GM19099 (cell line): ENCODE data around the gene GPC3.

Experiments used
- POLR2A ChIP-seq: IDR thresholded peaks from 3 replicates; pipeline ENCODE4 v1.6.1; 2011; ENCODE audit warnings: low read depth; ENCODE audit not compliant: insufficient read length; ENCODE audit errors: extremely low read depth

Gene GPC3

DNA sequence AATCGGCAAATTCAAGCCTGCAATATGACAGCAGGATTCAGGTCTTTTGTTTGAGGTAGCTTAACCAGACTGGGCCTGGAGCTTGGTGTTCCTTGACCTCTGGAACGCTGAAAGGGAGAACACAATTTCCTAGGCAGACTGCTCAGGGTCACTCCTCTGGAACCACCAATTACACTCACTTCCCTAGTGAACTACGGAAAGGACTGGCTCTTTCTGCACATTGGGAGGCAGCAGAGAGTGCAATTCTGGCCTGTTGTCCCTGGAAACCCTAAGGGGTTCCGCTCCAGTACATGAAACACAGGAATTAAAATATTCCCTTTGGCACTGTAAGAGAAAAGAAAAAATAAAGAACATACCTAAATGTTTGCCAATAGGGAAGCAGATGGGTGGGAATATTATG, 58.6 kb downstream of the GPC3 start:
- no peak for TF ChIP-seq POLR2A

GRCh38 chrX:133926099-133926498, 59.3 kb downstream of the GPC3 start:
- TF ChIP-seq POLR2A = no peak

- no peak for TF ChIP-seq POLR2A
Measured at GRCh38 chrX:133924548-133924947, 60.8 kb downstream of the GPC3 start.

DNA sequence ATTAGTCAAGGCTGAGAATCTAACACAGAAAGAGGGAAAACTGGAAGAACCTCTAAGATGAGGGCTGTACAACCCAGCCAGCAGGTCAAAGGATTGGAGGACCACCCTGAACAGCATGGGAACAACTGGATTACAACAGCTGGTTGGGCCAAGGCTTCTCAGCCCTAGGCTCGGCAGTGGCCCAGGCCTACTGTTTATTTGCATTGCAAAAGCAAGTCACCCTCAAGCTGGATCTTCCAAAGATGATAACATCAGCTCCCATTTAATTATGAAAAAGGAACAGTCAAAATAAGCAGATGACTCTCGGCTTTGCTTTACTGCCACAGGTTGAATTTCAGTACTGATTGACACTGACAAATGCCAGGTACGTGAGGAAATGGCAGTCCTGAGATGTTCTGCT, 61.8 kb downstream of the GPC3 start:
- TF ChIP-seq POLR2A = no peak

GRCh38 chrX:133923113-133923512, 62.3 kb downstream of the GPC3 start:
- TF ChIP-seq POLR2A = no peak

DNA sequence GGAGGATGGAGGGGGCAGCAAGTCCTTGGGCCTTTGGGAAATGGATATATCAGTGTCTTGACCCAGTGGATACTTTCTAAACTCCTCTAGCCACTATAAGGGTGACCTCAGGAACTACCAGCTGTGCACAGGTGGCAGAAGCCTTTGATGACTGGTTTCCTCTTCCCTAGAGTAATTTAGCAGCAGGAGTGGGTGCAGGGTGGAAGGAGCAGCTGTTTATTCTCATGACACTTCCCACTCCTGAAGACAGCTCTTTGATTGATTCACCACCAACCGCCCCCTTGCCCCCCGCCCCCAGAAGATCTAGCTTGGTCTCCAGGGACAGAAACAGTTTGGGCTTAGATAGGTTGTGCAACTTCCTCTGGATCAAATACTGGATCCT, 63.0 kb downstream of the GPC3 start:
- no peak for TF ChIP-seq POLR2A

DNA sequence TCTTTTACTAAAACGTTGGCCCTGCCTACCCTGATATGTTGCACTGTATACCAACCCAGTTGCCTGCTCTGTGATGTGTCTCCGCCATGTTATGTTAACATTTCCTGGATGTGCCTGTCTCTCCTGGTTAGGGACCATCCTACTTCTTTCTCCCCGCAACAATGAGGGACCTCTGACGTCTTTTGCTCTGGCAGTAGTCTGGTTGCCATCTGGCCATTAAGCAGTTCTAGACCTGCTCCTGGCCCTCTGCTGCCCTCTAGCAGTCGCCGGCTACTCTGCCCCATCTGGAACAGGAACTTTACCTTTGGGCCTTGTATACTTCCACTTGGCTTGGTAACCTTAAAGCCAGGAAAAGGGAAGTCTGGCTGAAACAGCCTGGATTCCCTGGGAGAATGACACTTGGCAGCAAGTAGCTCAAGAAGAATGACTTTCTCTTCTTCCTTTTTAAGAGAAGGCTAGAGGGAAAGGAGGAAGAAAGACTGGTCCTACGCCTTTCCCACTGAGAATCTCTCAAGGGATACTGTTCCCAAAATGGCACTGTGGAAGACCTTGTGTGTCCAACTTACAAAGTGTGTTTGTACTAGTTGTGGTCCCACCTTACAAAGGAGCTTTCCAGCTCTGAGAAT, 63.5 kb downstream of the GPC3 start:
- no peak for TF ChIP-seq POLR2A

DNA sequence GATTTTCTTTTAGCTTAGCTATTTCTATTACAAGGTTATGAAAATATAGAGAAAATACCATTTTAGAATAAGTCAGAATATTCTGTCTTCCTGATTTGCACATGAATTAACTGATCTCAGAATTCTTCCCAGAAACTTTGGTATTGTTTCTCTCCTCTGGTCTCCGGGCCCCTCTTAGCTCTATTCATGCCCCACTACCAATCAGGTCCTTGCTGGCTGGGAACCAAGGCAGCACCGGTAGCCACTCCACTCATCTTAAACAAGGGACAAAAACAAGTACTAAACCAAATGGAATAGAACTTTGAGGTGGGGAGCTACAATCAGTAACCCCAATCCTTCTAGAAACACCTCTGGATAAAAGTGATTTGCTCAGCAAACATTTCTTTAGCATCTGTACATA, 64.3 kb downstream of the GPC3 start:
- no peak for TF ChIP-seq POLR2A

DNA sequence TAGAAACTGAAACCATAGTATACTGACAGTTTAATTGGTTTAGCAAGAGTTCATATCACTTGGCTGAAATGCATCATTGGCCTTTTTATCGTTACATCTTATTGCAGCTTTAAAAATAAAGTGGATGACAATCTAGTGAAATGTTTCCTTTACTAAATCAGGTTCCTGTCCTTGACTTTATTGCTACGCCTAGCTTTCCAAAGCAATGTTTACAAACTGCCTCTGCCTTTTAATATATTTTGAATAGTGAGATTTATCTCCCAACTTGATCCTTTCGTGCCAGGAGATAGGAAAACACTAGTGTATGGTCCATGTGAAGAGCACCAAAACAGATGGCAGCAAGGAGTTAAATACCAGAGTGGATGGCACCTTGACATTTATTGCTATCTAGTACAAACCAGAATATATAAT, 67.0 kb downstream of the GPC3 start:
- no peak for TF ChIP-seq POLR2A

DNA sequence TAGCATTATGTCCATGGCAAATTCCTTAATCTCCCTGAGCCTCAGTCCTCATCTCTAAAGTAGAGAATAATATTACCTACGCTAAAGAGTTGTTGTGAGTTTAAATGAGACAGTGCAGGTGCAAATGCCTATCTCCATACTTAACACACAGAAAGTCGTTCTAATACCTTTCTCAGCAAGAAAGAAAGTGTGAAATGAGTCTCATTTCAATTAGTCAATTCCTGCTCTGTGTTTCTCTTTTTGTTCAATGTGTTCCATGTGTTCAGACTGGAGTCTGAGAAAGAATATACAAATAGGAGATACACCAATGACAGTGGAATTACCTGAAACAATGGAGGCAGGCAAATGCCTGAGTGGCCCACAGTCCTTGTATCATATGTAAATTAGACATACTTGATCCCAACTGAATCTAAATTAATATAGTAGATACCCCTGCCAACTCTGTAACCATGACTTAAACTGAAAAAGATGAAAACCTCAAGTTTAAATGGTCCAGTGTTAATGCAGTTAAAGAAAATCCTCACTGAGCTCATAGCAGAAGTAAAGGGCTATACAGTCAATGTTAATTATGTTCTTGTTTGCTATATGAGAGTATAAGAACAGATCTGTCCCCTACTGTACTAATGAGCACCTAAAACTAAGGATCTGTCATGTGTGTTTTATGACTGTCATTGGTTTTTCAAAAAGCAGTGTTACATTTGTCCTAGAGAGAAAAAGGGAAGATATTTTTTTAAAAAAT, 68.2 kb downstream of the GPC3 start:
- no peak for TF ChIP-seq POLR2A

DNA sequence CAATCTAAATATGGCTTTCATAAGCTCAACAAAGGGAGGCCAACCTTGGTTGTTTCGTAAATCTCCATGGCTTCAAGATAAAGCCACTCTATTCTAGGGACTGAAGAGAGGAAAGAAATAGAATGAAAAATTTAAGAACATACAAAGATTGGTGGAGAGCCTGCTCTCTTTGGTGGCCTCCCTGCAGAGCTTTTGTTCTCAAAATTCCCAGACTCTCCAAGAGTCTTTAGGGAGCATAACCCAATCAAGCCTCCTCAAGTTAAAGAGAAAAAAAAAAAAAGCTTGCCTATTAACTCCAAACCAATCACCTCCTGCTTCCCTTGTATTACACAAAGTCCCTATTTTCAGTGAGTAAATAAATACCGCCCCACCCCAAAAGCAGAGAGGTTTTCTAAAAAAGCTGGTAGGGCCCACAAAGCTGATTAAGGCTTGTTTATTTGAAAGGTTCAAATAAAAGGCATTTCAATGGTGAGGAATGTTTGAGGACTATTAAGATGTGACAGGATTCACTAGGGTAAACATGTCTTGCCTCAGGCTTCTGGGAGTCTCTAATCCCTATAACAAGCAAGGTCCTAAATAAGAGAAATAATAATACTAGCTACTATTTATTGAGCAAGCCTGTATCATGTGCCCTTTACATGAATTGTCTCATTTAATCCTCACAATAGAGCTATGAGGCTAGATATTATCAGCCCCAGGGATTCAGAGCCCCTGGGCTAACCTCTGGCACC, 71.6 kb downstream of the GPC3 start:
- TF ChIP-seq POLR2A = no peak

- TF ChIP-seq POLR2A = no peak
Measured at GRCh38 chrX:133913009-133913408, 72.4 kb downstream of the GPC3 start.

GRCh38 chrX:133911825-133912495, 73.4 kb downstream of the GPC3 start:
- TF ChIP-seq POLR2A = no peak

GRCh38 chrX:133910539-133910938, 74.9 kb downstream of the GPC3 start:
- no peak for TF ChIP-seq POLR2A

GRCh38 chrX:133909888-133910287, 75.5 kb downstream of the GPC3 start:
- TF ChIP-seq POLR2A = no peak
